HUES48 (cell line): Measurements from ENCODE around the gene TNFRSF13B.
"Not testable (repeated sequence)": the region's sequence is repeated elsewhere in the genome, so short reads cannot be mapped to it uniquely, and the experiment has no call there.

Source experiments
- H3K27ac ChIP-seq: one replicate; pipeline ENCODE4 v1.7.0; 2013; ENCODE audit warnings: low read depth, low read length, inconsistent platforms
- H3K27me3 ChIP-seq: 2 replicates; pipeline ENCODE4 v1.6.1; 2013; ENCODE audit warnings: mild to moderate bottlenecking, low read length; ENCODE audit not compliant: control insufficient read depth, insufficient read depth
- H3K36me3 ChIP-seq: 2 replicates; pipeline ENCODE4 v1.6.1; 2013; ENCODE audit warnings: low read length; ENCODE audit not compliant: control insufficient read depth, insufficient read depth
- H3K4me1 ChIP-seq: 2 replicates; pipeline ENCODE4 v1.6.1; 2013; ENCODE audit warnings: mild to moderate bottlenecking, low read length; ENCODE audit not compliant: control insufficient read depth, insufficient read depth
- H3K4me3 ChIP-seq: 2 replicates; pipeline ENCODE4 v1.5.1; 2013; ENCODE audit warnings: mild to moderate bottlenecking, low read depth, low read length
- H3K9ac ChIP-seq: 2 replicates; pipeline ENCODE4 v1.6.1; 2013; ENCODE audit warnings: mild to moderate bottlenecking, low read depth, low read length, moderate library complexity
- H3K9me3 ChIP-seq: 2 replicates; pipeline ENCODE4 v1.6.1; 2013; ENCODE audit warnings: low read length; ENCODE audit not compliant: control insufficient read depth, insufficient read depth

Gene TNFRSF13B

GRCh38 chr17:16927641-16928321, 44.1 kb downstream of the TNFRSF13B start:
- Histone ChIP-seq H3K27me3 (no peaks in the 10 kb centered on the region), H3K4me1 (no peaks in the 10 kb centered on the region), H3K9ac (no peak overlapping the region), H3K9me3 (no peaks in the 10 kb centered on the region), H3K4me3 (no peak overlapping the region), H3K36me3 (no peaks in the 10 kb centered on the region), H3K27ac (no peak overlapping the region)

- Histone ChIP-seq H3K27ac (no peak overlapping the region), H3K36me3 (no peaks in the 10 kb centered on the region), H3K27me3 (no peaks in the 10 kb centered on the region), H3K4me3 (no peak overlapping the region), H3K4me1 (no peaks in the 10 kb centered on the region), H3K9ac (no peak overlapping the region), H3K9me3 (no peaks in the 10 kb centered on the region)
These were observed 45.1 kb downstream of the TNFRSF13B start for GRCh38 chr17:16926571-16927451.

DNA sequence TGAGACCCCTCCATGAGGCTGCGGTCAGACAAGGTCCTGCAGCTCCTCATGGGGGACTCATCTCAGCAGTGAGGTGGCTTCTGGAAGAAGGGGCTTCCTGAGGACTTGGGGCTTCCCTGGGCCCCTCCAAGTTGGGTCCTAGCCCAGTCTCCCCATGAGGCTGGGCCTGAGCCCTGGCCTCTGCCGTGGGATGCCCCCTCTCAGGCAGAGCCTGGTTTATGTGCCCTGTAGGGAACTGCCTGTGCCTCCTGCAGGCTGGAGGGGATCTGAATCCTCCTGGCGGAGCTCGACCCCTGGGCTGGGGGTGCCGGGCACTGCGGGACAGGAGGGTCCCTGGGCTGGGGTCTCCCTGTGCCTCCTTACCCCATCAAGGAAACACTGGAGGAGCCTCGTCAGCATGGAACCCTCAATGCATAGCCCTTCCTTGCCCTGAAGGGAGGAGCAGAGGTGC, 45.8 kb downstream of the TNFRSF13B start:
- no peaks in the 10 kb centered on the region for H3K4me1 ChIP-seq
- no peak overlapping the region for H3K27ac ChIP-seq
- no peak overlapping the region for H3K9ac ChIP-seq
- no peaks in the 10 kb centered on the region for H3K36me3 ChIP-seq
- H3K27me3 ChIP-seq = no peaks in the 10 kb centered on the region
- H3K9me3 ChIP-seq = no peaks in the 10 kb centered on the region
- H3K4me3 ChIP-seq = no peak overlapping the region

DNA sequence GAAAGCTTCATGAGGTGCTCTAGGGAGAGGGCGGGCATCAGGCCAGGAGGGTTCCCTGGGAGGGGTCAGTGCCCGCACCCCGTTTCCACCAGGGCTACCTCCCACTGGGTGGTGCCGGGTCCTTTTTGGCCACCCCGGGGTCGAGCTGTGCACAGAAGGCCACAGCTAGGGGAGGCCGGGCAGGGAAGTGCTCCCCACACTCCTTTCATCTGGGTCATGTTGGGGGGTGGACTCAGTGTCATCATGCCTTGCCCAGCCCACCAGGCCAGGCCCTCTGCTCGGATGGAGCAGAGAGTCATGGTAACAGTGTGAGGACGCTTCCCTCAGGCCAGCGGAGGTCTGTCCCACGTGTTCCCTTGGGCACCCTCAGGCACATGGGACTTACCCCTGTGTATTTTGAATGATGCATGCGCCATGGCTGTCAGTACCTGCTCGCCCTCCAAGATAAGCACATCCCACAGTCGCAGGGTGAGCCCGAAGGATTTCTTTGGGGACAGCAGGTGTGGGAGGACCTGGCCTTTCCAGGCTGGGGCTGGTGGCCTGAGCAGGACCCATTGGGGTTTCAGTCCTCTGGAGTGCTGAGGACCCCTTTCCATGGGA, 46.4 kb downstream of the TNFRSF13B start:
- H3K9me3 ChIP-seq = no peaks in the 10 kb centered on the region
- no peaks in the 10 kb centered on the region for H3K27me3 ChIP-seq
- no peak overlapping the region for H3K27ac ChIP-seq
- no peaks in the 10 kb centered on the region for H3K4me1 ChIP-seq
- H3K4me3 ChIP-seq = no peak overlapping the region
- H3K9ac ChIP-seq = no peak overlapping the region
- H3K36me3 ChIP-seq = no peaks in the 10 kb centered on the region

GRCh38 chr17:16924696-16925440, 47.0 kb downstream of the TNFRSF13B start:
- Histone ChIP-seq H3K36me3 (no peaks in the 10 kb centered on the region), H3K27me3 (no peaks in the 10 kb centered on the region), H3K27ac (no peak overlapping the region), H3K4me3 (no peak overlapping the region), H3K9ac (no peak overlapping the region), H3K4me1 (no peaks in the 10 kb centered on the region), H3K9me3 (no peaks in the 10 kb centered on the region)

- Histone ChIP-seq H3K4me1 (no peaks in the 10 kb centered on the region), H3K4me3 (no peak overlapping the region)
These were observed 47.8 kb downstream of the TNFRSF13B start for GRCh38 chr17:16923904-16924695.

GRCh38 chr17:16923097-16923903, 48.6 kb downstream of the TNFRSF13B start:
- Histone ChIP-seq H3K4me1 (no peaks in the 10 kb centered on the region), H3K9me3 (no peaks in the 10 kb centered on the region), H3K36me3 (no peaks in the 10 kb centered on the region), H3K27ac (no peak overlapping the region), H3K4me3 (no peak overlapping the region), H3K9ac (no peak overlapping the region), H3K27me3 (no peaks in the 10 kb centered on the region)

More at GRCh38 chr17:16923904-16924695, 47.8 kb downstream of the TNFRSF13B start:
- Histone ChIP-seq H3K27me3 (no peaks in the 10 kb centered on the region), H3K9ac (no peak overlapping the region), H3K27ac (no peak overlapping the region), H3K9me3 (no peaks in the 10 kb centered on the region), H3K36me3 (no peaks in the 10 kb centered on the region)

DNA sequence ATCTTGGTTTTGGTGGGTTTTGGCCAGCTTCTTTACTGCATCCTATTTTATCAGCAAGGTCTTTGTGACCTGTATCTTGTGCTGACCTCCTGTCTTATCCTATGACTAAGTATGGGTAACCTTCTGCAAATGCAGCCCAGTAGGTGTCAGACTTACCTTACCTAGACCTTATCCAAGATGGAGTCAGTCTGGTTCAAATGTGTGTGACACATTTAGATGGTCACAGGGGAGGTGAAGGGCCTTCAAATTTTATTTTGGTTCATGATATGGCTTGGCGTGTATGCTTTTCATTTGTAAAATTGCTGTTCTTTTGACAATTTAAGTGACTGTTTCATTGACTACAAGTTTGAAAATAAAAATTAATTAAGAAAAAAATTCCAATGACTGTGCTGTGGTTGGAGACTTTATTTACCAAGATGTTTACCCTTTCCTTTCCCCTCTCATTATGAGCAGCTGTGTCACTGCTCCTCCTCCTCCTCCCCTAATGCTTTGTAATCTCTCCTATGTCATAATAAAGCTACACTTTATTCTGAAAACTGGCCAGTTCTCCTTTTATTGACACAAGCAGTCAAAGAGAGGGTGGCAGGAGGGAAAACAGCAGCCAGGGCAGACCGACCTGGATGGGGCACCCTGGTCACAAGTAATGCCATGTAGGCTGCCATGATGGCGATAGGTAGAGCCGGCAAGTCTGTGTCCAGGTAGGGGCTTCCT, 49.4 kb downstream of the TNFRSF13B start:
- H3K4me3 ChIP-seq = no peak overlapping the region
- H3K9ac ChIP-seq = no peak overlapping the region
- H3K36me3 ChIP-seq = no peaks in the 10 kb centered on the region
- H3K4me1 ChIP-seq = no peaks in the 10 kb centered on the region
- no peak overlapping the region for H3K27ac ChIP-seq
- no peaks in the 10 kb centered on the region for H3K9me3 ChIP-seq
- no peaks in the 10 kb centered on the region for H3K27me3 ChIP-seq

- not testable (repeated sequence) for H3K9me3 ChIP-seq, H3K4me1 ChIP-seq, H3K27ac ChIP-seq, H3K27me3 ChIP-seq, H3K4me3 ChIP-seq, H3K9ac ChIP-seq, H3K36me3 ChIP-seq
These were observed 50.5 kb downstream of the TNFRSF13B start for GRCh38 chr17:16921451-16921850.
